OCI-LY1 (cell line): ENCODE measurements around the gene BZW1.

Experiments
- H2AFZ ChIP-seq: fragments of 200-600 bp; sonication (generic), shearing (Covaris generic); 2 replicates; pipeline ENCODE4 v1.6.0; 2014; ENCODE audit warnings: antibody characterized with exemption, mild to moderate bottlenecking, low read length
- H3F3A ChIP-seq: fragments of 200-600 bp; sonication (generic), shearing (Covaris generic); 2 replicates; pipeline ENCODE4 v1.6.0; 2014; ENCODE audit warnings: mild to moderate bottlenecking, antibody characterized with exemption, low read length, moderate library complexity; ENCODE audit not compliant: insufficient read depth
- H3K27ac ChIP-seq: fragments of 200-600 bp; sonication (generic); 2 replicates; pipeline ENCODE4 v1.5.1; 2014; ENCODE audit warnings: low read length, mixed run types, mild to moderate bottlenecking, low read depth; ENCODE audit not compliant: poor library complexity, severe bottlenecking
- H3K27me3 ChIP-seq: fragments of 200-600 bp; sonication (generic); 2 replicates; pipeline ENCODE4 v1.6.0; 2014; ENCODE audit warnings: antibody characterized with exemption, mild to moderate bottlenecking, low read length, moderate library complexity; ENCODE audit not compliant: insufficient read depth
- H3K36me3 ChIP-seq: fragments of 200-600 bp; sonication (generic); 2 replicates; pipeline ENCODE4 v1.6.1; 2014; ENCODE audit warnings: mild to moderate bottlenecking, antibody characterized with exemption, low read length, moderate library complexity, mixed read lengths; ENCODE audit not compliant: insufficient read depth
- H3K4me1 ChIP-seq: fragments of 200-600 bp; sonication (generic); 2 replicates; pipeline ENCODE4 v1.5.1; 2014; ENCODE audit warnings: mild to moderate bottlenecking, low read length, moderate library complexity; ENCODE audit not compliant: insufficient read depth, severe bottlenecking
- H3K4me2 ChIP-seq: fragments of 200-600 bp; sonication (generic), shearing (Covaris generic); 2 replicates; pipeline ENCODE4 v1.6.1; 2014; ENCODE audit warnings: low read length
- H3K4me3 ChIP-seq: fragments of 200-600 bp; sonication (generic); 2 replicates; pipeline ENCODE4 v1.5.1; 2014; ENCODE audit warnings: low read length, low read depth, mild to moderate bottlenecking, mixed read lengths; ENCODE audit not compliant: poor library complexity, severe bottlenecking
- H3K79me2 ChIP-seq: fragments of 200-600 bp; shearing (Covaris generic); 2 replicates; pipeline ENCODE4 v1.6.1; 2016; ENCODE audit warnings: mixed run types, low read length, mixed read lengths; ENCODE audit not compliant: insufficient read depth
- H3K9ac ChIP-seq: fragments of 200-600 bp; sonication (generic), shearing (Covaris generic); 2 replicates; pipeline ENCODE4 v1.6.1; 2014; ENCODE audit warnings: mild to moderate bottlenecking, low read length, mixed read lengths
- H3K9me2 ChIP-seq: fragments of 200-600 bp; sonication (generic), shearing (Covaris generic); 2 replicates; pipeline ENCODE4 v1.6.1; 2014; ENCODE audit warnings: low read depth, mild to moderate bottlenecking, low read length, mixed read lengths
- H3K9me3 ChIP-seq: fragments of 200-600 bp; shearing (Covaris generic); 2 replicates; pipeline ENCODE4 v1.6.1; 2014; ENCODE audit warnings: low read length, mixed read lengths
- H4K20me1 ChIP-seq: fragments of 200-600 bp; sonication (generic), shearing (Covaris generic); 2 replicates; pipeline ENCODE4 v1.6.0; 2016; ENCODE audit warnings: mild to moderate bottlenecking, low read length; ENCODE audit not compliant: insufficient read depth
- EZH2 ChIP-seq: fragments of 200-600 bp; sonication (generic), shearing (Covaris generic); IDR thresholded peaks from 2 replicates; pipeline ENCODE4 v1.8.0; 2017; ENCODE audit warnings: borderline replicate concordance, mixed run types, mild to moderate bottlenecking, antibody characterized with exemption, low read length, moderate library complexity, mixed read lengths
- TF ChIP-seq, protein P1 (sequence below): fragments of 200-600 bp; sonication (generic), shearing (Covaris generic); IDR thresholded peaks from 2 replicates; pipeline ENCODE4 v1.5.1; 2017; ENCODE audit warnings: mild to moderate bottlenecking, antibody characterized with exemption, low read length, moderate library complexity, mixed read lengths

BZW1 gene

DNA sequence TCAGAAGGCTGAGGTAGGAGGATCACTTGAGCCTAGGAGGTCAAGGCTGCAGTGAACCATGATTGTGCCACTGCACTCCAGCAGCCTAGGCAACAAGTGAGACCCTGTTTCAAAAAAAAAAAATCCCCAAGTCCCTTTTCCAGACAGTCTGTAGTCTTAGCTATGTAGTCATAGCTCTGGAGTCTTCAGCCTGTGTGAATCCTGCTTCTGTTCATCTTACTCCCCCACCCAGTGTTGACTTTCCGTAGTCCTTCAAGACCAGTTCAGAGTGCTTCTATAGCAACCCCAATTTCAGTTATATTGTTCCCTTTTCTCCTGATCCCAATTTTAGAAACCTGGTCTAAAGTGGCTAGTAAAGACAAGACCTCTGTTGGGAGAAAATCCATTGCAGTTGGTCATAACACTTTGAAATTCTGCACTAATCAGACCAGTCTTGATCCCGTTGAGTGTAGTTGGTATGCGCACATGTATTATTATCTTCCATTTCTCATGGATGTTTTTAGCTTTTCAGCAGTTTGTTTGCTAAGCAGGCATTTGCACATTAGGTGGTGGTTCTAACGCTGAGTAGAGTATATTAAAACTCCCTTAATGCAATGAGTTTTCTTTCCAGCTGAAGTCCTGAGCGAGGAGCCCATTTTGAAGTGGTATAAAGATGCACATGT lies 9.0 kb downstream of the BZW1 start:
- H3K27me3 ChIP-seq, result no peaks in the 10 kb centered on the region
- peaks cover 3% of the 10 kb centered on the region; the same call in 1 of the 2 replicates for H3F3A ChIP-seq
- TF ChIP-seq, protein P1, sequence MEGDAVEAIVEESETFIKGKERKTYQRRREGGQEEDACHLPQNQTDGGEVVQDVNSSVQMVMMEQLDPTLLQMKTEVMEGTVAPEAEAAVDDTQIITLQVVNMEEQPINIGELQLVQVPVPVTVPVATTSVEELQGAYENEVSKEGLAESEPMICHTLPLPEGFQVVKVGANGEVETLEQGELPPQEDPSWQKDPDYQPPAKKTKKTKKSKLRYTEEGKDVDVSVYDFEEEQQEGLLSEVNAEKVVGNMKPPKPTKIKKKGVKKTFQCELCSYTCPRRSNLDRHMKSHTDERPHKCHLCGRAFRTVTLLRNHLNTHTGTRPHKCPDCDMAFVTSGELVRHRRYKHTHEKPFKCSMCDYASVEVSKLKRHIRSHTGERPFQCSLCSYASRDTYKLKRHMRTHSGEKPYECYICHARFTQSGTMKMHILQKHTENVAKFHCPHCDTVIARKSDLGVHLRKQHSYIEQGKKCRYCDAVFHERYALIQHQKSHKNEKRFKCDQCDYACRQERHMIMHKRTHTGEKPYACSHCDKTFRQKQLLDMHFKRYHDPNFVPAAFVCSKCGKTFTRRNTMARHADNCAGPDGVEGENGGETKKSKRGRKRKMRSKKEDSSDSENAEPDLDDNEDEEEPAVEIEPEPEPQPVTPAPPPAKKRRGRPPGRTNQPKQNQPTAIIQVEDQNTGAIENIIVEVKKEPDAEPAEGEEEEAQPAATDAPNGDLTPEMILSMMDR, result no peak
- TF ChIP-seq EZH2, result no peak
- no peaks in the 10 kb centered on the region for H4K20me1 ChIP-seq
- no peaks in the 10 kb centered on the region for H3K9me2 ChIP-seq
- H3K36me3 ChIP-seq, result peaks cover 78% of the 10 kb centered on the region
- no peak overlapping the region for H3K9ac ChIP-seq
- H3K79me2 ChIP-seq, result no peaks in the 10 kb centered on the region
- H2AFZ ChIP-seq, result no peak overlapping the region
- H3K27ac ChIP-seq, result no peak overlapping the region
- no peaks in the 10 kb centered on the region for H3K9me3 ChIP-seq
- no peak overlapping the region for H3K4me2 ChIP-seq
- no peaks in the 10 kb centered on the region for H3K4me1 ChIP-seq
- no peak overlapping the region for H3K4me3 ChIP-seq

DNA sequence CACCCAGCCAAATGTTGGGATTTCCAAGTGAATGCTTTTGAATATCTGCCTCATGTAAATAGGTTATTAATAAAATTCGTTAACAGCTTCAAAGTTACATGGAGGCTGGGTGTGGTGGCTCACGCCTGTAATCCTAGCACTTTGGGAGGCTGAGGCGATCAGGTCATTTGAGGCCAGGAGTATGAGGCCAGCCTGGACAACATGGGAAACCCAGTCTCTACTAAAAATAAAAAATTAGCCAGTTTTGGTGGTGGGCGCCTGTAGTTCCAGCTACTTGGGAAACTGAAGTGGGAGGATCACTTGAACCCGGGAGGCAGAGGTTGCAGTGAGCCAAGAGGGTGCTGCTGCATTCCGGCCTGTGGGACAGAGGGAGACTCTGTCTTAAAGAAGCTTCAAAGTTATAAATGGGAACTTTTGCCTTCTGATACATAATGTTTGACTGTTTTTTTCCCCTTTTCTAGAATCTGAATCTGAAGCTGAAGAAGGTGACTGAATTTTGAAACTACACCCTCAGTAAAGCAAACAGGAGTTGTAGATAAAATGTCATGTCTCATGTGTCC lies 10.1 kb downstream of the BZW1 start:
- H4K20me1 ChIP-seq, result no peaks in the 10 kb centered on the region
- H3K27me3 ChIP-seq, result no peaks in the 10 kb centered on the region
- H3K9me2 ChIP-seq, result no peaks in the 10 kb centered on the region
- H3K79me2 ChIP-seq, result no peaks in the 10 kb centered on the region
- no peak overlapping the region for H3K4me2 ChIP-seq
- H3F3A ChIP-seq, result peaks cover 3% of the 10 kb centered on the region; the same call in 1 of the 2 replicates
- no peak overlapping the region for H3K9ac ChIP-seq
- H3K4me3 ChIP-seq, result no peak overlapping the region
- H3K36me3 ChIP-seq, result peaks cover 71% of the 10 kb centered on the region
- TF ChIP-seq, protein P1, result no peak
- TF ChIP-seq EZH2, result no peak
- no peak overlapping the region for H3K27ac ChIP-seq
- no peak overlapping the region for H2AFZ ChIP-seq
- H3K9me3 ChIP-seq, result no peaks in the 10 kb centered on the region
- H3K4me1 ChIP-seq, result no peaks in the 10 kb centered on the region

DNA sequence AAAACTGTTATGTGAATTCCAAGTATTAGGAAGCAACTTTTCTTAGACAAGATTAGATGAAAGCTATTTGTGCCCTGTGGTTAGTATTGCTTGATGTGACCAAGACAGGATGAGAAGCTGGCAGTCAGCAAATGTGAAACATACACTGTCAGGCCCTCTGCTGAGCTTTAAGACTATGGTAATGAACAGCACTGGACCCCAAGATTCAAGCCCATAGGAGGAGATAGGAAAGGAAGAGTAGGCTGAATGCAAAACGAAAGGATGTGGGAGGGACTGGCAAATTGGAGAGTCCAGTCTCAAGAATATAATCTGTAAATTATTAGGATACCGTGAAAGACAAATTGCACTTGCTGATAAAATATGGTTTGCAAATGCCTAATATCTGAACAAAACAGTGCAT lies 16.4 kb downstream of the BZW1 start:
- Histone ChIP-seq H3K27me3 (no peaks in the 10 kb centered on the region), H3K36me3 (peaks cover 18% of the 10 kb centered on the region; the same call in 1 of the 2 replicates), H3K79me2 (no peaks in the 10 kb centered on the region), H3K27ac (no peak overlapping the region), H3K9ac (no peak overlapping the region), H3K4me1 (no peaks in the 10 kb centered on the region), H3K4me2 (no peak overlapping the region), H3K9me3 (no peaks in the 10 kb centered on the region), H3K9me2 (no peaks in the 10 kb centered on the region), H3F3A (peaks cover 3% of the 10 kb centered on the region; the same call in 1 of the 2 replicates), H2AFZ (no peak overlapping the region), H3K4me3 (no peak overlapping the region), H4K20me1 (no peaks in the 10 kb centered on the region)
- TF ChIP-seq EZH2, result no peak
- TF ChIP-seq, protein P1, result no peak
